SU-DHL-6 (cell line): ENCODE data around the gene DST.

Experiments
- H2AFZ ChIP-seq: fragments of 200-600 bp; sonication (generic); 2 replicates; pipeline ENCODE4 v1.6.1; 2014; ENCODE audit warnings: low read depth, mild to moderate bottlenecking, moderate library complexity, mixed read lengths, antibody characterized with exemption, low read length; ENCODE audit not compliant: severe bottlenecking
- H3F3A ChIP-seq: fragments of 200-600 bp; shearing (Covaris generic); 2 replicates; pipeline ENCODE4 v1.6.0; 2016; ENCODE audit warnings: antibody characterized with exemption, mild to moderate bottlenecking; ENCODE audit not compliant: insufficient read depth
- H3K27ac ChIP-seq: fragments of 200-600 bp; sonication (generic); 2 replicates; pipeline ENCODE4 v1.5.1; 2016; ENCODE audit warnings: low read depth, mild to moderate bottlenecking, low read length, moderate library complexity, mixed read lengths
- H3K27me3 ChIP-seq: fragments of 200-600 bp; sonication (generic), shearing (Covaris generic); 2 replicates; pipeline ENCODE4 v1.6.0; 2014; ENCODE audit warnings: mild to moderate bottlenecking, low read length
- H3K36me3 ChIP-seq: fragments of 200-600 bp; sonication (generic); 2 replicates; pipeline ENCODE4 v1.6.1; 2014; ENCODE audit warnings: mild to moderate bottlenecking, low read length, mixed read lengths
- H3K4me2 ChIP-seq: fragments of 300-600, 200-600 bp; shearing (Covaris generic), sonication (generic); 2 replicates; pipeline ENCODE4 v1.6.0; 2014; ENCODE audit warnings: low read length, low read depth, mild to moderate bottlenecking; ENCODE audit not compliant: poor library complexity, severe bottlenecking
- H3K4me3 ChIP-seq: fragments of 200-600 bp; sonication (generic); 2 replicates; pipeline ENCODE4 v1.5.1; 2014; ENCODE audit warnings: antibody characterized with exemption, low read length, mild to moderate bottlenecking, mixed read lengths; ENCODE audit not compliant: insufficient read depth, poor library complexity, severe bottlenecking
- H3K79me2 ChIP-seq: fragments of 200-600 bp; sonication (generic); 2 replicates; pipeline ENCODE4 v1.6.1; 2014; ENCODE audit warnings: mild to moderate bottlenecking, low read length, moderate library complexity; ENCODE audit not compliant: insufficient read depth
- H3K9ac ChIP-seq: fragments of 200-600 bp; sonication (generic); 2 replicates; pipeline ENCODE4 v1.7.0; 2014; ENCODE audit warnings: mild to moderate bottlenecking, low read length
- H3K9me2 ChIP-seq: fragments of 200-600 bp; sonication (generic); replicated peaks from 2 replicates; pipeline ENCODE4 v1.6.1; 2014; ENCODE audit warnings: low read length; ENCODE audit not compliant: insufficient read depth
- H3K9me3 ChIP-seq: fragments of 200-600 bp; sonication (generic); 2 replicates; pipeline ENCODE4 v1.6.1; 2014; ENCODE audit warnings: low read length, mixed read lengths; ENCODE audit not compliant: insufficient read depth
- H4K20me1 ChIP-seq: fragments of 200-600 bp; sonication (generic); 2 replicates; pipeline ENCODE4 v1.6.1; 2014; ENCODE audit warnings: low read depth, mild to moderate bottlenecking, antibody characterized with exemption, low read length, moderate library complexity, mixed read lengths
- CTCF ChIP-seq: fragments of 200-600 bp; sonication (generic); IDR thresholded peaks from one replicate; pipeline ENCODE4 v1.5.1; 2017; ENCODE audit warnings: antibody characterized with exemption, mild to moderate bottlenecking, low read length, moderate library complexity; ENCODE audit not compliant: insufficient read depth, poor library complexity, severe bottlenecking
- EZH2phosphoT487 ChIP-seq: fragments of 200-600 bp; sonication (generic), shearing (Covaris generic); conservative IDR thresholded peaks from 2 replicates; pipeline ENCODE4 v1.6.1; 2018; ENCODE audit warnings: mild to moderate bottlenecking, antibody characterized with exemption, low read length, moderate library complexity, mixed read lengths

DST gene

GRCh38 chr6:56520218-56520617 is 122.5 kb downstream of the DST start:
- Histone ChIP-seq H3K36me3 (no peaks in the 10 kb centered on the region), H3K79me2 (no peaks in the 10 kb centered on the region), H3K4me2 (no peak overlapping the region), H4K20me1 (no peaks in the 10 kb centered on the region), H3K4me3 (no peak overlapping the region), H3K9me2 (no peaks in the 10 kb centered on the region), H3K27me3 (no peaks in the 10 kb centered on the region), H3K27ac (no peak overlapping the region), H3K9me3 (no peaks in the 10 kb centered on the region), H2AFZ (no peak overlapping the region), H3F3A (no peaks in the 10 kb centered on the region), H3K9ac (no peak overlapping the region)
- TF ChIP-seq CTCF (no peak), EZH2phosphoT487 (no peak)

GRCh38 chr6:56518995-56519767 is 123.5 kb downstream of the DST start:
- no peak for TF ChIP-seq EZH2phosphoT487
- no peak for TF ChIP-seq CTCF
- Histone ChIP-seq H3K27ac (no peak overlapping the region), H3K4me3 (no peak overlapping the region)

DNA sequence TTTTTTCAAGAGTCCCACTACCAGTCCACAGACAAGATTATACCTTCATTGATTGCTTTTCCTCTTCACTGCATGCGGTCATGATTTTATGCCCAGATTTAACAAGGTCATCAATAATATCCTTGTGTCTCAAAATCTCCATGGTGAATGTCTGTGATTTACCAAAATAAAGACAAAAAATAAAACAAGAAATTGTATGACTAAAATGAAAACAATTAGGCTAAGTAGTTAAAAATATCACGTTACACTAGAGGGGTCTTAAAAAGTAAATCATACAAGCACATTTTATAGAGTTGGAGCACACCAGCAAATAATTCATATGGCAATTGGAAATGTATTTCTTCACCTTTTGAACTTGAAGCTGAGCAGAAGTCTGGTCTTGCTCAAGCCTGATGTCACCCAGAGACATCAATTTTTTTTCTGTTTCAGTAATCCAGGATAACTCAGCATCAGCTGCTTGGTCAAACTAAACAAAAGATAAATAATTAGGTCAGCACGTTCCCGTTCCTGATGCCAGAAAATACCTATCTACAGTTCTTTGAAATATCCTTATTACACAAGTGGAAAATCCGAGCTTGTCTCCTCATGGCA is 125.4 kb downstream of the DST start:
- Histone ChIP-seq H2AFZ (no peak overlapping the region), H4K20me1 (no peaks in the 10 kb centered on the region), H3K9ac (no peak overlapping the region), H3K36me3 (no peaks in the 10 kb centered on the region), H3K27me3 (no peaks in the 10 kb centered on the region), H3K9me2 (no peaks in the 10 kb centered on the region), H3K4me3 (no peak overlapping the region), H3K27ac (no peak overlapping the region), H3K79me2 (no peaks in the 10 kb centered on the region), H3K9me3 (no peaks in the 10 kb centered on the region), H3F3A (no peaks in the 10 kb centered on the region), H3K4me2 (no peak overlapping the region)
- TF ChIP-seq EZH2phosphoT487 = no peak
- no peak for TF ChIP-seq CTCF

More at GRCh38 chr6:56518995-56519767, 123.5 kb downstream of the DST start:
- Histone ChIP-seq H3K9ac (no peak overlapping the region), H3K27me3 (no peaks in the 10 kb centered on the region), H3K4me2 (no peak overlapping the region), H2AFZ (no peak overlapping the region), H3K9me2 (no peaks in the 10 kb centered on the region), H4K20me1 (no peaks in the 10 kb centered on the region), H3F3A (no peaks in the 10 kb centered on the region), H3K79me2 (no peaks in the 10 kb centered on the region), H3K9me3 (no peaks in the 10 kb centered on the region), H3K36me3 (no peaks in the 10 kb centered on the region)
